ENCODE measurements around the gene THAP12.

The THAP12 gene

DNA sequence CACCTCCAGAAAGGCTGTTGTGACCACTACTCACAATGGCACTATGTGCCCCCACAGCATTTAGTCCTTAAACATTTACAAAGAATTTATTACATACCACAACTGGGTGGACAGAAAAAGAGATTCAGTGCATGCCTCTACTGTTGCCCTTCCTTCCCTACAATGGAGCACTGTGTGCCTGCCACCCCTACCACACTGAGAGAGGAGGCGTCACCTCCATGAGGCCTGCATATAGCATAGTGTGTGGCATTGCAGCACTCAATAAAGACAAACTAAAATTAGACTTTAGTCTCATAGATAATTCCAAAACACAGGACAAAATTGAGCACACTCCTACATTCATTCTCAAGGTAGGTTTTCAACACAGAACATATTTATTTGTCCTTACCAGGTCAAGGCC, 25.8 kb downstream of the THAP12 start:
- TF ChIP-seq SIN3A (IDR thresholded peaks at IDR 0.05; ENCODE audit: borderline replicate concordance, insufficient read depth, low read length) (no peak), FOXP2 (optimal IDR thresholded peaks at IDR 0.05; ENCODE audit: borderline replicate concordance, extremely low read depth, extremely low read length, insufficient read depth) (no peak), TAF1 (IDR thresholded peaks at IDR 0.05; ENCODE audit: borderline replicate concordance, insufficient read depth, low read length) (no peak), POLR2AphosphoS5 (IDR thresholded peaks at IDR 0.05; ENCODE audit: low read depth, low read length) (no peak)
- TF ChIP-seq, protein P1, sequence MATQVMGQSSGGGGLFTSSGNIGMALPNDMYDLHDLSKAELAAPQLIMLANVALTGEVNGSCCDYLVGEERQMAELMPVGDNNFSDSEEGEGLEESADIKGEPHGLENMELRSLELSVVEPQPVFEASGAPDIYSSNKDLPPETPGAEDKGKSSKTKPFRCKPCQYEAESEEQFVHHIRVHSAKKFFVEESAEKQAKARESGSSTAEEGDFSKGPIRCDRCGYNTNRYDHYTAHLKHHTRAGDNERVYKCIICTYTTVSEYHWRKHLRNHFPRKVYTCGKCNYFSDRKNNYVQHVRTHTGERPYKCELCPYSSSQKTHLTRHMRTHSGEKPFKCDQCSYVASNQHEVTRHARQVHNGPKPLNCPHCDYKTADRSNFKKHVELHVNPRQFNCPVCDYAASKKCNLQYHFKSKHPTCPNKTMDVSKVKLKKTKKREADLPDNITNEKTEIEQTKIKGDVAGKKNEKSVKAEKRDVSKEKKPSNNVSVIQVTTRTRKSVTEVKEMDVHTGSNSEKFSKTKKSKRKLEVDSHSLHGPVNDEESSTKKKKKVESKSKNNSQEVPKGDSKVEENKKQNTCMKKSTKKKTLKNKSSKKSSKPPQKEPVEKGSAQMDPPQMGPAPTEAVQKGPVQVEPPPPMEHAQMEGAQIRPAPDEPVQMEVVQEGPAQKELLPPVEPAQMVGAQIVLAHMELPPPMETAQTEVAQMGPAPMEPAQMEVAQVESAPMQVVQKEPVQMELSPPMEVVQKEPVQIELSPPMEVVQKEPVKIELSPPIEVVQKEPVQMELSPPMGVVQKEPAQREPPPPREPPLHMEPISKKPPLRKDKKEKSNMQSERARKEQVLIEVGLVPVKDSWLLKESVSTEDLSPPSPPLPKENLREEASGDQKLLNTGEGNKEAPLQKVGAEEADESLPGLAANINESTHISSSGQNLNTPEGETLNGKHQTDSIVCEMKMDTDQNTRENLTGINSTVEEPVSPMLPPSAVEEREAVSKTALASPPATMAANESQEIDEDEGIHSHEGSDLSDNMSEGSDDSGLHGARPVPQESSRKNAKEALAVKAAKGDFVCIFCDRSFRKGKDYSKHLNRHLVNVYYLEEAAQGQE (IDR thresholded peaks at IDR 0.05; ENCODE audit: insufficient read depth in 1 of 2, low read depth in 2 of 2, low read length in 2 of 2) = no peak

DNA sequence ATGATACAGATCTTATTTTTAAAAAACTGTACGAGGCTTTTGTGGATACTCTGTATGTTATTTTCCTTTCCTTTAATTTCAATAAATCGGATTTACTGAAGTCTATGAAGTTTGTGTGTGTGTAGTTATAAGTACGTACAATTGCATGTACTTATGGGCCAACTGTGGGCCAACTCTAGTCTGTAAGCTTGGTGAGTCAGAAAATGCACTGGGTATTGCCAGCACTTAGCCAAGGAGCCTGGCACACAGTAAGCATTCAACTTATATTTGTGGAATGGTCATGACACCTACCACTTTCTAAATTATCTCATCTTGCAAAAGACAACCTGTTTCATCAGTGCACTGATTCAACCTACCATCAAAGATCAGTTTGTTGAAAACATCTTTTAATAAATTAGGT, 32.6 kb downstream of the THAP12 start:
- TF ChIP-seq FOXP2 (optimal IDR thresholded peaks at IDR 0.05; ENCODE audit: borderline replicate concordance, extremely low read depth, extremely low read length, insufficient read depth) = no peak
- TF ChIP-seq TAF1 (IDR thresholded peaks at IDR 0.05; ENCODE audit: borderline replicate concordance, insufficient read depth, low read length) = no peak
- TF ChIP-seq, protein P1 (IDR thresholded peaks at IDR 0.05; ENCODE audit: insufficient read depth in 1 of 2, low read depth in 2 of 2, low read length in 2 of 2) = no peak
- TF ChIP-seq POLR2AphosphoS5 (IDR thresholded peaks at IDR 0.05; ENCODE audit: low read depth, low read length) = no peak
- no peak for TF ChIP-seq SIN3A (IDR thresholded peaks at IDR 0.05; ENCODE audit: borderline replicate concordance, insufficient read depth, low read length)

DNA sequence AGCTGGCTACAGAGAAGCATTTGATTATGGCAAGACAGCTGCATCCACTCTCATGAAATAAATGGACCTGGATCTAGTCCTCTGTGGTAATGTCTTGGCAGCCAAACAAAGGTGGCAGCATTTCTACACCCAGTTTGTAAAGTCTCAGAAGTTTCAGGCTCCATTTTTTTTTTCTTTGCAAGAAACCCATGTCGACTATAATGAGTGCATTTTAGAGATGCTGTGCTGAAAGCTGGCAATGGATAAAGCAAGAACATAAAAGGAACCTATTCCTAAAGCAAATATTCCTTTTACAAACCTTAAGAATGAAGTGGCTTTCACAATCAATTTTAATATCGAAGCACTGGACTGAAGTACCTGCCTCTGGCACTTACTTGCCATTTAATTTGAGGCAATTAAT, 33.5 kb downstream of the THAP12 start:
- no peak for TF ChIP-seq FOXP2 (optimal IDR thresholded peaks at IDR 0.05; ENCODE audit: borderline replicate concordance, extremely low read depth, extremely low read length, insufficient read depth)
- TF ChIP-seq TAF1 (IDR thresholded peaks at IDR 0.05; ENCODE audit: borderline replicate concordance, insufficient read depth, low read length) = no peak
- no peak for TF ChIP-seq POLR2AphosphoS5 (IDR thresholded peaks at IDR 0.05; ENCODE audit: low read depth, low read length)
- TF ChIP-seq, protein P1 (IDR thresholded peaks at IDR 0.05; ENCODE audit: insufficient read depth in 1 of 2, low read depth in 2 of 2, low read length in 2 of 2) = no peak

DNA sequence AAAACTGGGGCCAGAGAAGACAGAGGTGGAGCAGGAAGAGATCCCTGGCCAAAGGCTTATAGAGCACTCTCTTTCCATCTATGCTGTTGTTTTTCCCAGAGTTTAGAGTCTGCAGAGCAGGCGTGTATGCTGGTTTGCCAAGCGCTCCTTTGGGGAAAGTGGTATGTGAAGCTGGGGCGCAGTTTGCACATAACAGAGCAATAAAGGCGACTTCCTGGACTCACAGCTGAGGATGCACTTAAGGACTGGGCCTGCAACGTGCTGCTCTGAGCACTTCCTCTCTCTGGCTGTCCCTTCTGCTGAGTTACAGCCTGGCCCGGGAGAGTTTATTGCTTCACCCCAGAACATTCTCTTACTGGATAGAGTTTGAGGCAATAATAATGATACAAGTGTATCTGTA, 41.7 kb downstream of the THAP12 start:
- TF ChIP-seq SIN3A (IDR thresholded peaks at IDR 0.05; ENCODE audit: borderline replicate concordance, insufficient read depth, low read length) = no peak
- TF ChIP-seq FOXP2 (optimal IDR thresholded peaks at IDR 0.05; ENCODE audit: borderline replicate concordance, extremely low read depth, extremely low read length, insufficient read depth) = no peak
- no peak for TF ChIP-seq TAF1 (IDR thresholded peaks at IDR 0.05; ENCODE audit: borderline replicate concordance, insufficient read depth, low read length)
- no peak for TF ChIP-seq POLR2AphosphoS5 (IDR thresholded peaks at IDR 0.05; ENCODE audit: low read depth, low read length)
- TF ChIP-seq, protein P1 (IDR thresholded peaks at IDR 0.05; ENCODE audit: insufficient read depth in 1 of 2, low read depth in 2 of 2, low read length in 2 of 2) = no peak

DNA sequence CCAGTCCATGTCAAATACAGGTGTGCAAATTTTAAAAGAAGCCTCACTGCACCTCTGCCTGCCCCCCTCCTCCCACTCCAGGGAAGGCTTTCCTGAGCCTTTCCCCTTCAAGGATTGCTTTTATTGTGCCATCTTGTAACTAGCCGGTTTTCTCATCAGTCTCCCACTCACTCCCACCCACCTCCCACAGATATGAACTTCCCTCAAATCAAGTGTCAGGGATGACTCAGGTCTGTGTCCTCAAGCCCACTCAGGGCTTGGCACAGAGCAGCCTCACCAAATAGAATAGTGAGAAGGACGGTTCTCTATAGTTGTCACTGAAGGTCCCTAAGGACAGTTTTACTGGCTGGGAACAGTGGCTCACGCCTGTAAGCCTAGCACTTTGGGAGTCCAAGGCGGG, 43.0 kb downstream of the THAP12 start:
- TF ChIP-seq, protein P1 (IDR thresholded peaks at IDR 0.05; ENCODE audit: insufficient read depth in 1 of 2, low read depth in 2 of 2, low read length in 2 of 2) = no peak

Measured in PFSK-1 (cell line).